GM21737 (cell line): Measurements from ENCODE around the gene XPNPEP3.
"Not testable (repeated sequence)": the region's sequence is repeated elsewhere in the genome, so short reads cannot be mapped to it uniquely, and the experiment has no call there.

ENCODE experiments used
- ATAC-seq: cut with Tn5 transposase; IDR thresholded peaks from one replicate; pipeline ENCODE4 v1.9.1; 2021; ENCODE audit warnings: mild to moderate bottlenecking, moderate library complexity; ENCODE audit not compliant: unreplicated experiment

XPNPEP3 gene

DNA sequence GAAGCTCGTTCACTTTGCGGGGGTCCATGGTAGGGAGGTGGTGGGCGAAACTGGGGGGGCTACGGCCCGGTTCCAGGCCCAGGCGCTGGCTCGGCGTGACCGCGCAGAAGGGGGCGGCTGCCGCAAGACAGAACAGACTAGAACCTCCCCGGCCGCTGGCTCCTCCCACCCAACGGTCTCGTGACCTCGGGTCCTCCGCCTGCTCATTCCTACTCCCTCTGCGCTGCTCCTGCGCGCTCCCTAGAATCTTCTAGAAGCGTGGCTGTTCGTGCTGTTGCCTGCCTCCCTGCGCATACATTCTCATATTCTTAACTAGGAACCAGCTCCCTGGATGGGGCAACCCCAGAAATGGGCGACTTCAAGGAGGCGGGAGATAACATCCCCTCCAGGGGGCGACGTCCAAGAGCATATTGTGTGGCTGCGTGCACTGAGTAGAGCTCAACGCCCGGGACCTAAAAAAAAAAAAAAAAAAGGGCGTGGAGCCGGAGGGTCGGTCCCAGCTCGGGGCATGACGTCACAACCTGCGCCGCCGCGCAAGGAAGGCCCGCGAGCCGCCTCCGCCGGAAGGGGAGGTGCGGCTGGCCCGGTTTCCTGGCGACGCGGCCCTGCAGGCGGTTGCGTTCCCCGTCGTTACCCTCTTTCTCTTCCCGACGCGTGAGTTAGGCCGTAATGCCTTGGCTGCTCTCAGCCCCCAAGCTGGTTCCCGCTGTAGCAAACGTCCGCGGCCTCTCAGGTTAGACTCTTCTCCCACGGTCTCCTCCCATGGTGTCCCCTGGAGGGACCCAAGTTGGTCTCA is at the start of gene XPNPEP3, which contains the start of gene ST13:
XPNPEP3 (plus strand) TSS at position 636 of the 796 bp plus-strand sequence; CDS start at position 670, 34 bp downstream.
ST13 (minus strand) TSS at position 127 of the 796 bp plus-strand sequence; CDS start at position 28, 99 bp downstream.
- peak; percentile 80 for ATAC-seq

DNA sequence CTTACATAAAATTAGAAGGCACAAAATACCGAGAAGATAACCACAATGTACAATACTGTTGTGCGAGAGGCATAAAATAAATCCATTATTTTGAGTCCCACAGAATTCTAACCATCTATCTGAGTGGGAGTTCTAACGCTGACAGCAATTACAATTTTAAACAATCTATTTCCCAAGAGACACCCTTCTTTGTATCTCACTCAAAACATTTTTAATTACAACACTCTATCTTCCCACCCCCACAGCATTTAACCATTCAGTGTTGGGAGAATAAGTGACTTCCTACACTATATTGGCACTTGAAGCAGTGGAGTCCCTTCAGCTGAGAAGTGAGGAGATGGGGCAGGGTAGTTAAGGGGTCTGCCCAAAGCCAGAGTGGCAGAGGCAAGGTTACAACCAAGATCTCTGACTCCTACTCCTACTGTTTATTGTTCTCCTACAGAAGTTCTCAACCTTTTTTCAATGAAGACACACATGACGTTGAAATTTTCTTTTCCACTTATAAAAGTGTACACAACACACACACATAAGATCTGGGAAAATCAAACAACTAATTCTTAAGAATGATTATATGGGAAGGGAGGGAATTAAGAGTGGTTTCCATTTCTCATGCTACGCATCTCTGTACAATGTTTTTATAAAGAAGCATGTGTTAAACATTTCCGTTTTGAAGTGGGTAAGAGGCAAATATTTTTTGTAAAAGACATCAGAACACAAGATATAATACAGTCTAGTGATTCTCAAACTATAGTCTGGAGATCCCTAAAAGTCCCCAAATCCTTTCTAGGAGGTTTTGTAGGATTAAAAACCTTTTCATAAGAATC is 48.7 kb upstream of the XPNPEP3 start:
- no peak for ATAC-seq

DNA sequence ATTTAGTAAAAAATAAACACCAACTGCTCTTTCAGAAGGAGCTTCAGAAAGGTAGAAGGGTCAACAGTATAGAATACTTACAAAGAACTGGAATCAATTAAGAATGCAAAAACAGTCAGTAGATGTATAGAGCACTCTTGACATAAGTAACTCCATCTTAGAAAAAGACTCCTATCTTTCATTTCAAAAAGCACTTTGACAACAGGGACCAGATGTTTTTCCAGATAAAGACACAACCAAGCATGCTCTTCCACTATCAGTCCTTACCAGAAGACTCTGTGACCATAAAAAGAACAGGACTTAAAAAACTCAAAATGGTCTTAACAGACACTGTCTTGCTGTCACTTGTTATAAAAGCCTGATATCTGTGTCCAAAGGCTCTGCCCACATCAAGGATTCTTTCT is 43.0 kb upstream of the XPNPEP3 start:
- no peak for ATAC-seq

GRCh38 chr22:40817737-40818136 is 39.2 kb upstream of the XPNPEP3 start:
- ATAC-seq: no peak

- no peak for ATAC-seq
Observed at GRCh38 chr22:40818192-40818746, 38.7 kb upstream of the XPNPEP3 start.

DNA sequence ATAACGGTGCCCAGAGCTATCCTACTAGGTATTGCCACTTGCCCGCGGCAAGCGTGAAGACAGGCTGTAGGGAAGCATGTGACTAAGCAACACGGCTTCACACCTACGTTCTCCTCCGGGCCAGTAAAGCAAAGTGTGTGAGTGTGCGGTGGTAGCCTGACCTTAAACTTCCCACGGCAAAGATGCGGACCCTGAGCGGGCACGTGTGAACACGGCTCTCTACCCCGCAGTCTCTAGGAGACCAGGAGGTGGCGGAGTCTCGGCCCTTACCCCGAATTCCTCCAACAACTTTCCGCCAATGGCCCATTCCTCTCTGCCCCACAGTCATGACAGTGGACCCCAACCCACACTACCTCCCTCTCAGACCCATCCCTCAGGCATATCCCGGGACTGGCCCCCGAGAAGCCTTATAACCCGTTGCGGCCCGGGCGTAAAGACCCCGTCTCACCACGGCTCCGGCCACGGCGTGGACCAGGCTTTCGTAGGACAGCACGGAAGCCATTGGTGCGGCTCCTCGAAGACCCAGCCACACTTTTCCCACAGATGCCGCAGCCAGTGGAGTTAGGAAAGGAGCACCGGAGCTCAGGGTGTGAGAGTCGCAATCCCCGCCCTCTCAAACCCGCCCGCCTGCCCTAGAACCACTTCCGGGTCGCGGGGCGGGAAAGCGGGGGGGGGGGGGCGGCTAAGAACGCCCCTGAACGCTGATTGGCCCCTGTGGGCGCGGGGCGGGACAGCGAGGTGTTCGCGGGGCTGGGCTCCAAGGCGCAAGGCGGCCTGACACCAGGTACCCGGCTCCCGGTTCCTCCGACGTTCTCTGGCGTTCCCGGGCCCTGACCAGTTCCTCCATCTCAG is 38.0 kb upstream of the XPNPEP3 start, which contains the start of gene SLC25A17:
SLC25A17 (minus strand) TSS at position 600 of the 852 bp plus-strand sequence; CDS start at position 502, 98 bp downstream.
- peak; percentile 80 for ATAC-seq

GRCh38 chr22:40819599-40820140 is 37.3 kb upstream of the XPNPEP3 start:
- ATAC-seq: no peak

DNA sequence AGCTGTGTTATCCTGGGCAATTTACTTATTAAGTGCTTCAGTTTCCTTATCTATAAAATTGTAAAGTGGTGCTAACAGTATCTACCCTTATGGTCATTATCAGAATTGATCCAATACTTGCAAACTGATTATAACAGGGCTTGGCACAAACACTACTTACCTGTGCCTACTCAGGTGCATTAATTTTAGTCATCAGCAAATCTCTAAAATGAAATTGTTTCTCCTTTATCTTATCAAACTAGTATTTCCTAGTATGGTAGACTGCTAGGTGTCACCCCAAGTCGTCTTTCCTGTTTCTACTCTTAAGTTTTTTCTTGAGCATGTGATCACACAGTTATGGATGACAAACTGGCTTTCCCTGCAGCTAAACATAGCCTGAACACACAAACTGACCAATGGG is 33.5 kb upstream of the XPNPEP3 start:
- no peak for ATAC-seq

GRCh38 chr22:40826292-40826691 is 30.7 kb upstream of the XPNPEP3 start:
- ATAC-seq: not testable (repeated sequence)

DNA sequence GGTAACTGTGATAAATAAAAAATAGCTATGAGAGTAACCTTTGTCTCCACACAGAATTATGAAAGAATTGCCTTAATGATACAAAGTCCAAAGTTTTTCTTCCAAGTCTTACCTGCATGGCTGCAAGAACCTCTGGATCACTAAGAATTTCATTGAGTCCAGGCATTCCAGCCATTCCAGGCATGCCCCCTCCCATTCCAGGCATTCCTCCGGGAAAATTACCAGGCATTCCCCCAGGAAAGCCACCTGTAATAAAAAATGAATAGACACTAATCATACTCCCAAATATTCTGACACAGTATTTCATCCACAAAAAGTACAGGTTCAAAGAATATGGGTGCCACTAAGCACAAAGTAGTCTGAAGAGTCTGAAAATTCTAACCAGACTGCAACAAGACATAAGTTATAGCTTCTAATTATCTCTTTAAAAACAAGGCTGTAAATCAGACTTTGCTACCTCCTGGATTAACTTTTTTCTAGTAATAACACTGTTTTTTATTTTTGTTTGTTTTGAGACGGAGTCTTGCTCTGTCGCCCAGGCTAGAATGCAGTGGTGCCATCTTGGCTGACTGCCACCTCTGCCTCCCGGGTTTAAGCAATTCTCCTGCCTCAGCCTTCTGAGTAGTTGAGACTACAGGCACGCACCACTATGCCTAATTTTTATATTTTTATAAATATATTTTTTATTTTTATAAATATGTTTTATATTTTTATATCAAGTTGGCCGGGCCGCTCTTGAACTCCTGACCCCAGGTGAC is 29.8 kb upstream of the XPNPEP3 start:
- no peak for ATAC-seq

DNA sequence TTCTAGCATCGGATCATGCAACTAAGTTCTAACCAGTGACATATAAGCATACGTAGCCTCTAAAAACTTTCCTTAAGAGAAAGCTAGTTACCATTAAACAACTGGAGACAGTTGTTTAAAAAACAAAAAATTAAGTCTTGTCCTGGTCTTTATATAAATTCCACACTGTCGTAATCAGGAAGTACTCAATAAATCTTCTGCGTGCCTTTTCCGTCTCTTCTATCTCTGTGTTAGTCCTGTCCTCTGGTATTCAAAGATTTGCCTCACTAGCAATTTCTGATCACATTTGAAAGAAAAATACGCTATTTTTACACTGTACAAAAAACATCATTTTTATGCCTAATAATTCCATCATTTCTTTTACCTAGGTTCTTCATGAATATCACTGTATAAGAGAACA is 27.8 kb upstream of the XPNPEP3 start:
- no peak for ATAC-seq

DNA sequence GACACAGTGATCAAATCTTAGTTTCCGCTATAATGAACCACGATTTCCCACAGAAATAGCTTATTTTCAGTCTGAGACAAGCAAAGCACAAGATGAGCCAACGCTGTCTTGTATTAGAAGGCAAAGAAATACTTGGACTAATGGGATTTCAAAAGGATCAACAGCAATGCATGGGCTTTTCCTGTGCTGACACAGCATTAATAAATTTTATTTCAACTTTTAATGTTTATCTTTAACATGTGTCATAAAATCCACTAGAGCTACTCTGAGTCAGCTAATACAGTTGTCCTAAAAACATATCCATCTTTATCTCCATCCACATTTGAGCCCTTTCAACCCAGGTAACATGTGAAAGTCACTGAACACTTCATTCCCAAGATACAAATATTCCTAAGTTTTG is 22.3 kb upstream of the XPNPEP3 start:
- no peak for ATAC-seq

DNA sequence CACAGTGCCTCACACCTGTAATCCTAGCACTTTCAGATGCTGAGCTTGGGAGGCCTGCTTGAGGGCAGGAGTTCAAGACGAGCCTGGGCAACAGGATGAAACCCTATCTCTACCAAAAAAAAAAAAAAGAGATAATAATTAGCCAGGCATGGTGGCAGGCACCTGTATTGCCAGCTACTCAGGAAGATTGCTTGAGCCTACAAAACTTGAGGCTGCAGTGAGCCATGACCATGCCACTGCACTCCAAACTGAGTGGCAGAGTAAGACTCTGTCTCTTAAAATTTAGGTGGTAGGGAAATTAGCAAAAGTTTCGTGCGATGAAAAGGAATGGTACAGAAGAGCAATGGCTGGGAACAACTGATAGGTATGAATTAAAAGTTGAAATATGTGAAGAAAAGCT is 18.5 kb upstream of the XPNPEP3 start:
- ATAC-seq: no peak

GRCh38 chr22:40844951-40845350 is 12.0 kb upstream of the XPNPEP3 start:
- no peak for ATAC-seq

GRCh38 chr22:40845816-40846215 is 11.1 kb upstream of the XPNPEP3 start:
- not testable (repeated sequence) for ATAC-seq

GRCh38 chr22:40853333-40853732 is 3.6 kb upstream of the XPNPEP3 start:
- no peak for ATAC-seq

DNA sequence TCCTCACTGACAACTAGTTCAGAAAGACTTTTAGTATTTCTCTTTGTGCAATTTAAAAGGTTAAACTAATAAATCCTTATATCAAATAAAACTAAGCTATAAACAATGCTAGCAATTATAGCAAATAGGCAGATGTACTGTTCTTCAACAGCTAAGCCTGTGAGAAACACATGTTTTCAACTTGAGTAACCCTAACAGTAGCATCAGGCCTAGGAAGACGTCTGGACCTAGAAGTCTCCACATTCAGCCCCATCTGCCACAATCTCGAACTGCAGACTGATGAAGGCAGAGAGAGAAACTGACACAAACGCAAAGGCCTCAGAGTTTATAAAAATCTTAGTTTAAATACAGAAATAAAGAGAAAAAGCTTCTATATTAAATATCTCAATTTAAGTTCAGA is 3.0 kb upstream of the XPNPEP3 start:
- no peak for ATAC-seq

GRCh38 chr22:40855071-40855978 is 1.6 kb upstream of the XPNPEP3 start:
- no peak for ATAC-seq
